K562 (cell line): ENCODE data around the gene ABCA10. TPM values are rescaled to one million over a fixed set of nuclear protein-coding genes. Genes with fewer than 3 reads are reported as not detected.

Experiments used
- ATAC-seq: fragments of 200-7000 bp; cut with Tn5 transposase; 3 replicates; pipeline ENCODE4 v1.9.1; 2020; ENCODE audit warnings: moderate library complexity
- Bru-seq: library from RNA; stranded (reverse); fragments of 400-500 nt; gene quantifications from one replicate; lab custom pipeline; 2021; lab: Mats Ljungman, UMichigan
- BruChase-seq, 2 experiments: library from RNA; stranded (reverse); fragments of 400-500 nt; gene quantifications; one replicate each; lab custom pipeline; 2021; lab: Mats Ljungman, UMichigan
- BruUV-seq: library from RNA; stranded (reverse); fragments of 400-500 nt; replicated peaks from 2 replicates; lab custom pipeline; 2021; lab: Mats Ljungman, UMichigan
- CTCF ChIA-PET: fragments of 300-600 bp; formaldehyde crosslinking; extraction: SDS; loops from one replicate; lab custom pipeline; 2021; ENCODE audit warnings: low intra/inter-chr PET ratio; lab: Yijun Ruan, JAX
- POLR2A ChIA-PET: fragments of 300-600, 350-650 bp; sonication (Branson Sonifier 250); formaldehyde crosslinking; extraction: SDS; loops from one replicate; lab custom pipeline; 2021; ENCODE audit warnings: antibody characterized with exemption, inconsistent platforms; lab: Yijun Ruan, JAX
- DNase-seq, 4 experiments: peaks; one replicate each; pipeline versions ENCODE4 v3.0.0 to v3.0.0-alpha.2; 2011 to 2018; ENCODE audit warnings: low spot score in 3 of 4, mixed read lengths in 3 of 4; ENCODE audit errors: extremely low read depth in 1 of 4
- FAIRE-seq: peaks from 2 replicates; lab custom pipeline; 2011; peaks lifted over from hg19 to GRCh38; lab: Jason Lieb, UNC
- H2AFZ ChIP-seq: 2 replicates; pipeline ENCODE4 v1.6.0; 2011; ENCODE audit warnings: low read depth, low read length, control low read depth, inconsistent platforms
- H3K27ac ChIP-seq: fragments of 200-600 bp; 3 replicates; pipeline ENCODE4 v1.8.0; 2011; ENCODE audit warnings: low read depth, mild to moderate bottlenecking, control low read depth, inconsistent platforms, low read length, moderate library complexity, mixed read lengths; ENCODE audit errors: extremely low read depth
- H3K27me3 ChIP-seq, 2 experiments: fragments of 300-600 bp in 1 of 2; 2 replicates in 1 of 2; 3 replicates in 1 of 2; pipeline versions ENCODE4 v1.6.0 to v1.8.0; 2011; ENCODE audit warnings: inconsistent platforms in 2 of 2, low read length in 2 of 2, mild to moderate bottlenecking in 1 of 2, mixed read lengths in 1 of 2, moderate library complexity in 1 of 2; ENCODE audit not compliant: control insufficient read depth in 2 of 2, insufficient read depth in 2 of 2
- H3K36me3 ChIP-seq: fragments of 300-600 bp; 3 replicates; pipeline ENCODE4 v1.8.0; 2011; ENCODE audit warnings: mild to moderate bottlenecking, low read length, inconsistent platforms; ENCODE audit not compliant: control insufficient read depth, insufficient read depth
- H3K4me1 ChIP-seq, 2 experiments: fragments of 200-600 bp in 1 of 2; replicated peaks in 1 of 2; 2 replicates in 1 of 2; 3 replicates in 1 of 2; pipeline versions ENCODE4 v1.5.1 to v1.8.0; 2011; ENCODE audit warnings: inconsistent platforms in 2 of 2, low read length in 2 of 2, mild to moderate bottlenecking in 1 of 2, mixed read lengths in 1 of 2, moderate library complexity in 1 of 2; ENCODE audit not compliant: control insufficient read depth in 2 of 2, insufficient read depth in 2 of 2
- H3K4me2 ChIP-seq: 2 replicates; pipeline ENCODE4 v1.6.1; 2011; ENCODE audit warnings: low read length, control low read depth, inconsistent platforms, mixed read lengths; ENCODE audit not compliant: insufficient read depth
- H3K4me3 ChIP-seq: fragments of 200-600 bp; sonication (generic), shearing (Covaris generic); 2 replicates; pipeline ENCODE4 v1.5.1; 2016; ENCODE audit warnings: control low read depth, inconsistent platforms
- H3K79me2 ChIP-seq: fragments of 200-600 bp; 3 replicates; pipeline ENCODE4 v1.8.0; 2011; ENCODE audit warnings: low read length, inconsistent platforms; ENCODE audit not compliant: control insufficient read depth, insufficient read depth
- H3K9ac ChIP-seq, 2 experiments: 2 replicates each; pipeline versions ENCODE4 v1.6.0 to v1.6.1; 2011; ENCODE audit warnings: low read depth in 2 of 2, low read length in 2 of 2, control low read depth in 1 of 2, inconsistent platforms in 1 of 2, mild to moderate bottlenecking in 1 of 2, mixed read lengths in 1 of 2; ENCODE audit not compliant: insufficient read depth in 1 of 2
- H3K9me1 ChIP-seq: one replicate; pipeline ENCODE4 v1.6.0; 2011; ENCODE audit warnings: inconsistent platforms, mild to moderate bottlenecking, low read length, moderate library complexity; ENCODE audit not compliant: control insufficient read depth, insufficient read depth
- H3K9me3 ChIP-seq: replicated peaks from 2 replicates; pipeline ENCODE4 v1.5.1; 2011; ENCODE audit warnings: low read depth, low read length, inconsistent platforms; ENCODE audit not compliant: control insufficient read depth, insufficient read depth
- H4K20me1 ChIP-seq: replicated peaks from 2 replicates; pipeline ENCODE4 v1.6.1; 2011; ENCODE audit warnings: low read length, inconsistent platforms, mixed read lengths; ENCODE audit not compliant: control insufficient read depth, insufficient read depth
- ASH1L ChIP-seq: fragments of 450-650 bp; IDR thresholded peaks from 2 replicates; pipeline ENCODE4 v1.6.1; 2018; ENCODE audit warnings: borderline replicate concordance, mild to moderate bottlenecking, low read depth; ENCODE audit not compliant: partially characterized antibody
- GABPA ChIP-seq: fragments of 200-800 bp; sonication (Bioruptor generic); conservative IDR thresholded peaks from 2 replicates; pipeline ENCODE4 v1.6.1; 2016; ENCODE audit warnings: low read depth, missing genetic modification characterization, missing compliant biosample characterization
- GATA2 ChIP-seq: sonication (generic); formaldehyde crosslinking; IDR thresholded peaks from 2 replicates; pipeline ENCODE4 v1.4.0; 2020; ENCODE audit warnings: mild to moderate bottlenecking, missing genetic modification reagents
- HDAC1 ChIP-seq, 2 experiments: fragments of 450-650 bp; IDR thresholded peaks; 2 replicates each; pipeline ENCODE4 v1.6.1; 2016 to 2017; ENCODE audit warnings: inconsistent platforms in 1 of 2, mild to moderate bottlenecking in 1 of 2, moderate library complexity in 1 of 2
- NCOA4 ChIP-seq: fragments of 450-650 bp; IDR thresholded peaks from 2 replicates; pipeline ENCODE4 v1.6.1; 2018; ENCODE audit warnings: mild to moderate bottlenecking; ENCODE audit not compliant: partially characterized antibody
- PHTF2 ChIP-seq: fragments of 250-450 bp; sonication (Bioruptor Pico); IDR thresholded peaks from 2 replicates; pipeline ENCODE4 v1.5.0; 2021; ENCODE audit warnings: mild to moderate bottlenecking
- RBM39 ChIP-seq: fragments of 200-400 bp; formaldehyde crosslinking; optimal IDR thresholded peaks from 2 replicates; pipeline ENCODE3; 2018; ENCODE audit warnings: low read depth, low read length
- STAT5A ChIP-seq: IDR thresholded peaks from 2 replicates; pipeline ENCODE4 v1.6.1; 2012; ENCODE audit warnings: low read length, inconsistent platforms, borderline replicate concordance
- WGBS: fragments of 100-300 bp; shearing (Covaris generic); methylation state at CpG from one replicate; pipeline ENCODE4 v1.1.6; 2016; ENCODE audit warnings: low coverage, mixed read lengths; ENCODE audit not compliant: insufficient coverage; ENCODE audit errors: missing lambda C conversion rate; 5-methylcytosine and 5-hydroxymethylcytosine counted together
- in situ Hi-C: fragments of 300-500 bp; cut with MboI; formaldehyde crosslinking; loops from 4 replicates; pipeline ENCODE4 v1.15.0; 2018; ENCODE audit warnings: inconsistent platforms, mixed read lengths
- intact Hi-C: fragments of 100-400 bp; cut with micrococcal nuclease; formaldehyde crosslinking; loops from 2 replicates; pipeline ENCODE4 v1.14.2; 2022
- long read RNA-seq, 3 experiments: library from polyadenylated mRNA in 2 of 3; library from RNA in 1 of 3; unstranded in 2 of 3; stranded (forward) in 1 of 3; transcript quantifications; one replicate each; pipeline ENCODE4 v2.0.0, GENCODE V29; 2019 to 2022
- polyA minus RNA-seq, 3 experiments: library from RNA; depleted of rRNA, polyadenylated mRNA; stranded (reverse); fragments of >200 nt; gene quantifications; 2 replicates each; pipeline ENCODE4 v1.2.3, GENCODE V29; 2011
- polyA plus RNA-seq, 8 experiments: library from polyadenylated mRNA; depleted of rRNA in 4 of 8; stranded (reverse) in 5 of 8; unstranded in 3 of 8; fragments of >200 nt; fragmentation: Nextera tagmentation in 2 of 8; fragmentation: Illumina TruSeq in 1 of 8; extraction: Ambion mirVana in 2 of 8; extraction: Trizol in 1 of 8; gene quantifications; 2 replicates each; pipeline versions ENCODE4 v1.2.1 to v1.2.3, GENCODE V29; 2011 to 2014; ENCODE audit warnings: inconsistent platforms in 1 of 8, missing spikeins in 1 of 8
- total RNA-seq, 7 experiments: library from RNA; depleted of rRNA in 6 of 7; stranded (reverse); fragments of >200 nt in 6 of 7; fragmentation: Illumina TruSeq in 2 of 7; extraction: Trizol in 2 of 7; gene quantifications; 2 replicates each; pipeline versions ENCODE4 v1.2.1 to v1.2.3, GENCODE V29; 2011 to 2021; ENCODE audit warnings: low replicate concordance in 1 of 7
- TF ChIP-seq, protein P1 (sequence below): fragments of 200-800 bp; sonication (Bioruptor generic); IDR thresholded peaks from 2 replicates; pipeline ENCODE4 v1.6.1; 2016; ENCODE audit warnings: missing genetic modification characterization, missing compliant biosample characterization

Gene ABCA10, protein sequence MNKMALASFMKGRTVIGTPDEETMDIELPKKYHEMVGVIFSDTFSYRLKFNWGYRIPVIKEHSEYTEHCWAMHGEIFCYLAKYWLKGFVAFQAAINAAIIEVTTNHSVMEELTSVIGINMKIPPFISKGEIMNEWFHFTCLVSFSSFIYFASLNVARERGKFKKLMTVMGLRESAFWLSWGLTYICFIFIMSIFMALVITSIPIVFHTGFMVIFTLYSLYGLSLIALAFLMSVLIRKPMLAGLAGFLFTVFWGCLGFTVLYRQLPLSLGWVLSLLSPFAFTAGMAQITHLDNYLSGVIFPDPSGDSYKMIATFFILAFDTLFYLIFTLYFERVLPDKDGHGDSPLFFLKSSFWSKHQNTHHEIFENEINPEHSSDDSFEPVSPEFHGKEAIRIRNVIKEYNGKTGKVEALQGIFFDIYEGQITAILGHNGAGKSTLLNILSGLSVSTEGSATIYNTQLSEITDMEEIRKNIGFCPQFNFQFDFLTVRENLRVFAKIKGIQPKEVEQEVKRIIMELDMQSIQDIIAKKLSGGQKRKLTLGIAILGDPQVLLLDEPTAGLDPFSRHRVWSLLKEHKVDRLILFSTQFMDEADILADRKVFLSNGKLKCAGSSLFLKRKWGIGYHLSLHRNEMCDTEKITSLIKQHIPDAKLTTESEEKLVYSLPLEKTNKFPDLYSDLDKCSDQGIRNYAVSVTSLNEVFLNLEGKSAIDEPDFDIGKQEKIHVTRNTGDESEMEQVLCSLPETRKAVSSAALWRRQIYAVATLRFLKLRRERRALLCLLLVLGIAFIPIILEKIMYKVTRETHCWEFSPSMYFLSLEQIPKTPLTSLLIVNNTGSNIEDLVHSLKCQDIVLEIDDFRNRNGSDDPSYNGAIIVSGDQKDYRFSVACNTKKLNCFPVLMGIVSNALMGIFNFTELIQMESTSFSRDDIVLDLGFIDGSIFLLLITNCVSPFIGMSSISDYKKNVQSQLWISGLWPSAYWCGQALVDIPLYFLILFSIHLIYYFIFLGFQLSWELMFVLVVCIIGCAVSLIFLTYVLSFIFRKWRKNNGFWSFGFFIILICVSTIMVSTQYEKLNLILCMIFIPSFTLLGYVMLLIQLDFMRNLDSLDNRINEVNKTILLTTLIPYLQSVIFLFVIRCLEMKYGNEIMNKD (N-terminal part only)
- total RNA-seq (2011; cell fraction: chromatin; rRNA removed; ENCODE audit: low replicate concordance) = 0.16 TPM in 1 of 2 replicates, not detected in the other
- total RNA-seq (2011; cell fraction: nucleolus; rRNA removed) = not detected in 2 replicates
- total RNA-seq (2011; cell fraction: nucleoplasm; rRNA removed) = not detected in 2 replicates
- total RNA-seq (2014; rRNA removed) (0.12 and 0.45 TPM in 2 replicates), total RNA-seq (2014; rRNA removed; fragmentation: Illumina TruSeq; extraction: Trizol) (0.15 TPM in 1 of 2 replicates, not detected in the other), total RNA-seq (2015; rRNA removed; fragmentation: Illumina TruSeq; extraction: Trizol) (not detected in 2 replicates), total RNA-seq (2021) (0.09 and 0.16 TPM in 2 replicates), polyA plus RNA-seq (2011; rRNA removed) (0.03 and 0.04 TPM in 2 replicates), polyA plus RNA-seq (2014; fragmentation: Illumina TruSeq; extraction: Trizol) (0.15 TPM in 1 of 2 replicates, not detected in the other), polyA plus RNA-seq (2014; fragmentation: Nextera tagmentation; extraction: Ambion mirVana) (under 1 TPM; 0.13 to 0.17 TPM), polyA plus RNA-seq (2014; rRNA removed) (0.36 TPM in 1 of 2 replicates, not detected in the other), polyA minus RNA-seq (2011; rRNA and poly(A)+ RNA removed) (not detected in 2 replicates), Bru-seq, nascent RNA (percentile 18 among the genes with signal in this experiment), BruChase-seq, experiment 1, labeled RNA remaining after a 2-hour chase (percentile 28 among the genes with signal in this experiment), BruChase-seq, experiment 2, labeled RNA remaining after a 6-hour chase (percentile 24 among the genes with signal in this experiment)
- polyA plus RNA-seq (2011; cell fraction: cytosol; rRNA removed) = 0.03 and 0.04 TPM in 2 replicates
- polyA plus RNA-seq (2011; cell fraction: nucleus; rRNA removed) = 0.08 TPM in 1 of 2 replicates, not detected in the other
- 0.05 and 0.10 TPM in 2 replicates for polyA plus RNA-seq (2012)
- polyA minus RNA-seq (2011; cell fraction: cytosol; rRNA and poly(A)+ RNA removed) = not detected in 2 replicates
- polyA minus RNA-seq (2011; cell fraction: nucleus; rRNA and poly(A)+ RNA removed) = 0.11 TPM in 1 of 2 replicates, not detected in the other
- long read RNA-seq, experiment 1, partial matches to known transcripts = 0 of 1 reads
- long read RNA-seq, experiment 1, other reads (novel, unspliced or antisense) = 0 of 1 reads
- long read RNA-seq, experiment 2 = 0 reads
- long read RNA-seq, experiment 3 = 0 reads

DNA sequence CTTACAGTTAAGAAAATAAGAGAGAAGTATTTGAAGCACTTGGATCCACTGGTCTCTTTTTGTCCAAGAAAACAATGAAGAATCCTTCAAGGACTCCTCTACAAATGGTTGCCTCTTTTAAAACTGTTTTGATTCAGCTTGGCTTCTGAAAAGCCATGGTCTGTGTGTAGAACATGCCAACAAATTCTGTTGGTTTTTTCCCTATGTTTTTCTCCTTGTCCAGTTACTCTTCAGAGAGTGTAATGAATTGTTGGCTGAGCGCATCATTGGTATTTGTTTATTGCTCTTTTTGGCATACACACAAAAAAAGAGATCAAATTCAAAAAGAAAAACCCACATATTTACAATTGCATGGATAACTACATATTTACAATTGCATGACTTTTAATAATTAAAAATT lies at the start of gene ABCA10:
TSS of gene ABCA10 (minus strand) at position 249 of the 400 bp plus-strand sequence. CDS start 3,466 bp downstream, outside the sequence.
- FAIRE-seq = no peak
- in situ Hi-C loops = loop anchor here (25.0 kb wide), 1 partner anchor 266 kb away; the partner anchor contains the start of gene ABCA8
- no peak within 1 kb of the TSS for H3K4me2 ChIP-seq
- TF ChIP-seq STAT5A (no peak), GABPA (tag) (no peak), ASH1L (no peak), PHTF2 (CRISPR knock-in tag) (no peak), GATA2 (CRISPR knock-in tag) (no peak), HDAC1 (IDR thresholded peaks at IDR 0.05) (no peak), NCOA4 (no peak), RBM39 (no peak)
- TF ChIP-seq, protein P1, sequence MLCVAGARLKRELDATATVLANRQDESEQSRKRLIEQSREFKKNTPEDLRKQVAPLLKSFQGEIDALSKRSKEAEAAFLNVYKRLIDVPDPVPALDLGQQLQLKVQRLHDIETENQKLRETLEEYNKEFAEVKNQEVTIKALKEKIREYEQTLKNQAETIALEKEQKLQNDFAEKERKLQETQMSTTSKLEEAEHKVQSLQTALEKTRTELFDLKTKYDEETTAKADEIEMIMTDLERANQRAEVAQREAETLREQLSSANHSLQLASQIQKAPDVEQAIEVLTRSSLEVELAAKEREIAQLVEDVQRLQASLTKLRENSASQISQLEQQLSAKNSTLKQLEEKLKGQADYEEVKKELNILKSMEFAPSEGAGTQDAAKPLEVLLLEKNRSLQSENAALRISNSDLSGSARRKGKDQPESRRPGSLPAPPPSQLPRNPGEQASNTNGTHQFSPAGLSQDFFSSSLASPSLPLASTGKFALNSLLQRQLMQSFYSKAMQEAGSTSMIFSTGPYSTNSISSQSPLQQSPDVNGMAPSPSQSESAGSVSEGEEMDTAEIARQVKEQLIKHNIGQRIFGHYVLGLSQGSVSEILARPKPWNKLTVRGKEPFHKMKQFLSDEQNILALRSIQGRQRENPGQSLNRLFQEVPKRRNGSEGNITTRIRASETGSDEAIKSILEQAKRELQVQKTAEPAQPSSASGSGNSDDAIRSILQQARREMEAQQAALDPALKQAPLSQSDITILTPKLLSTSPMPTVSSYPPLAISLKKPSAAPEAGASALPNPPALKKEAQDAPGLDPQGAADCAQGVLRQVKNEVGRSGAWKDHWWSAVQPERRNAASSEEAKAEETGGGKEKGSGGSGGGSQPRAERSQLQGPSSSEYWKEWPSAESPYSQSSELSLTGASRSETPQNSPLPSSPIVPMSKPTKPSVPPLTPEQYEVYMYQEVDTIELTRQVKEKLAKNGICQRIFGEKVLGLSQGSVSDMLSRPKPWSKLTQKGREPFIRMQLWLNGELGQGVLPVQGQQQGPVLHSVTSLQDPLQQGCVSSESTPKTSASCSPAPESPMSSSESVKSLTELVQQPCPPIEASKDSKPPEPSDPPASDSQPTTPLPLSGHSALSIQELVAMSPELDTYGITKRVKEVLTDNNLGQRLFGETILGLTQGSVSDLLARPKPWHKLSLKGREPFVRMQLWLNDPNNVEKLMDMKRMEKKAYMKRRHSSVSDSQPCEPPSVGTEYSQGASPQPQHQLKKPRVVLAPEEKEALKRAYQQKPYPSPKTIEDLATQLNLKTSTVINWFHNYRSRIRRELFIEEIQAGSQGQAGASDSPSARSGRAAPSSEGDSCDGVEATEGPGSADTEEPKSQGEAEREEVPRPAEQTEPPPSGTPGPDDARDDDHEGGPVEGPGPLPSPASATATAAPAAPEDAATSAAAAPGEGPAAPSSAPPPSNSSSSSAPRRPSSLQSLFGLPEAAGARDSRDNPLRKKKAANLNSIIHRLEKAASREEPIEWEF (CRISPR knock-in tag) = no peak

More for the DNA sequence above, at the start of gene ABCA10:
- no peaks in the 10 kb centered on the region; a peak in 1 of 5 replicates for H3K4me1 ChIP-seq
- no peaks in the 10 kb centered on the region for H3K27me3 ChIP-seq
- BruUV-seq = no TSS peak
- no peaks in the 10 kb centered on the region for H3K79me2 ChIP-seq
- H3K9me1 ChIP-seq = no peaks in the 10 kb centered on the region
- ATAC-seq (no peak), DNase-seq (no peak)
- intact Hi-C loops = no loop called here
- ChIA-PET POLR2A (no interaction called here), CTCF (no interaction called here)
- H3K27ac ChIP-seq = no peak within 1 kb of the TSS
- H3K9ac ChIP-seq = no peak within 1 kb of the TSS
- 100% methylated on average over 1 of the region's 1 CpG for WGBS
- no peaks in the 10 kb centered on the region for H3K9me3 ChIP-seq
- no peak within 1 kb of the TSS; the same call in 1 of the 2 replicates for H2AFZ ChIP-seq
- no peaks in the 10 kb centered on the region for H4K20me1 ChIP-seq
- no peak within 1 kb of the TSS for H3K4me3 ChIP-seq
- H3K36me3 ChIP-seq = no peaks in the 10 kb centered on the region
